GM12801 (cell line): Measurements from ENCODE around the gene PRR23E.

ENCODE experiments used
- CTCF ChIP-seq: IDR thresholded peaks from one replicate; pipeline ENCODE4 v1.5.1; 2011; ENCODE audit warnings: control low read depth; ENCODE audit not compliant: insufficient read length; ENCODE audit errors: extremely low read depth

The PRR23E gene

GRCh38 chr3:127159543-127159942 is 33.4 kb upstream of the PRR23E start:
- no peak for TF ChIP-seq CTCF

GRCh38 chr3:127161236-127161635 is 31.7 kb upstream of the PRR23E start:
- TF ChIP-seq CTCF, result no peak

GRCh38 chr3:127161973-127162579 is 30.9 kb upstream of the PRR23E start:
- no peak for TF ChIP-seq CTCF

- no peak for TF ChIP-seq CTCF
Measured at GRCh38 chr3:127162947-127163645, 29.8 kb upstream of the PRR23E start.

GRCh38 chr3:127164615-127165014 is 28.3 kb upstream of the PRR23E start:
- TF ChIP-seq CTCF, result no peak

- TF ChIP-seq CTCF, result no peak
Measured at GRCh38 chr3:127165036-127165435, 27.9 kb upstream of the PRR23E start.

- no peak for TF ChIP-seq CTCF
Measured at GRCh38 chr3:127165694-127166485, 27.0 kb upstream of the PRR23E start.
